Smooth muscle cell (in vitro differentiated cells): ENCODE results near the gene CYP46A1. TPM values are rescaled to one million over a fixed set of nuclear protein-coding genes. Genes with fewer than 3 reads are reported as not detected.

ENCODE experiments used
- DNase-seq: peaks from one replicate; lab custom pipeline; 2025; ENCODE audit not compliant: unreplicated experiment; lab: John Stamatoyannopoulos, UW
- H2AFZ ChIP-seq: fragments of 200-600 bp; sonication (generic); 2 replicates; pipeline ENCODE4 v1.6.0; 2016; ENCODE audit warnings: antibody characterized with exemption, low read depth, mild to moderate bottlenecking
- H3F3A ChIP-seq: fragments of 200-600 bp; sonication (generic); 2 replicates; pipeline ENCODE4 v1.6.0; 2017; ENCODE audit warnings: antibody characterized with exemption, low read depth
- H3K27ac ChIP-seq: fragments of 200-600 bp; sonication (generic); 2 replicates; pipeline ENCODE4 v1.5.1; 2016; ENCODE audit warnings: low read depth, mild to moderate bottlenecking
- H3K27me3 ChIP-seq: fragments of 200-600 bp; sonication (generic); 2 replicates; pipeline ENCODE4 v1.6.1; 2016; ENCODE audit warnings: low read depth, mild to moderate bottlenecking
- H3K36me3 ChIP-seq: fragments of 200-600 bp; sonication (generic); 2 replicates; pipeline ENCODE4 v1.5.1; 2016; ENCODE audit warnings: low read depth
- H3K4me1 ChIP-seq: fragments of 200-600 bp; sonication (generic); 2 replicates; pipeline ENCODE4 v1.5.1; 2016; ENCODE audit warnings: low read depth
- H3K4me2 ChIP-seq: fragments of 200-600 bp; sonication (generic); 2 replicates; pipeline ENCODE4 v1.6.0; 2016; ENCODE audit warnings: mild to moderate bottlenecking
- H3K4me3 ChIP-seq: fragments of 200-600 bp; sonication (generic); 2 replicates; pipeline ENCODE4 v1.5.1; 2016; ENCODE audit warnings: mild to moderate bottlenecking
- H3K79me2 ChIP-seq: fragments of 200-600 bp; sonication (generic); 2 replicates; pipeline ENCODE4 v1.6.0; 2016; ENCODE audit warnings: low read depth, mild to moderate bottlenecking
- H3K9ac ChIP-seq: fragments of 200-600 bp; sonication (generic); 2 replicates; pipeline ENCODE4 v1.6.0; 2016; ENCODE audit warnings: low read depth
- H3K9me3 ChIP-seq: fragments of 200-600 bp; sonication (generic); replicated peaks from 2 replicates; pipeline ENCODE4 v1.5.1; 2016; ENCODE audit warnings: low read depth
- H4K20me1 ChIP-seq: fragments of 200-600 bp; sonication (generic); 2 replicates; pipeline ENCODE4 v1.6.0; 2016; ENCODE audit warnings: low read depth
- WGBS: methylation state at CpG from one replicate; pipeline ENCODE4 v1.1.7; 2016; ENCODE audit warnings: low lambda C conversion rate; 5-methylcytosine and 5-hydroxymethylcytosine counted together
- polyA plus RNA-seq: library from polyadenylated mRNA; unstranded; fragments of >200 nt; fragmentation: Nextera tagmentation; extraction: Ambion mirVana; gene quantifications from 2 replicates; pipeline ENCODE4 v1.2.1, GENCODE V29; 2016
- total RNA-seq: library from RNA; depleted of rRNA; stranded (reverse); fragments of >200 nt; gene quantifications from 2 replicates; pipeline ENCODE4 v1.2.3, GENCODE V29; 2014
- TF ChIP-seq, protein P1 (sequence below): fragments of 200-600 bp; sonication (generic); IDR thresholded peaks from 2 replicates; pipeline ENCODE4 v1.5.1; 2017; ENCODE audit warnings: borderline replicate concordance, mild to moderate bottlenecking, antibody characterized with exemption; ENCODE audit not compliant: insufficient read depth, poor library complexity, severe bottlenecking

CYP46A1 gene
- total and polyA plus RNA-seq, 2 experiments from 2014 or later, result 0.63 to 1.0 TPM

GRCh38 chr14:99744199-99744872, 60.2 kb downstream of the CYP46A1 start:
- no peak for DNase-seq
- H2AFZ ChIP-seq, result no peak overlapping the region
- H3K9me3 ChIP-seq, result no peaks in the 10 kb centered on the region
- peak overlapping the region; percentile 71 for H3K4me2 ChIP-seq
- H3F3A ChIP-seq, result peaks cover 9% of the 10 kb centered on the region
- TF ChIP-seq, protein P1, sequence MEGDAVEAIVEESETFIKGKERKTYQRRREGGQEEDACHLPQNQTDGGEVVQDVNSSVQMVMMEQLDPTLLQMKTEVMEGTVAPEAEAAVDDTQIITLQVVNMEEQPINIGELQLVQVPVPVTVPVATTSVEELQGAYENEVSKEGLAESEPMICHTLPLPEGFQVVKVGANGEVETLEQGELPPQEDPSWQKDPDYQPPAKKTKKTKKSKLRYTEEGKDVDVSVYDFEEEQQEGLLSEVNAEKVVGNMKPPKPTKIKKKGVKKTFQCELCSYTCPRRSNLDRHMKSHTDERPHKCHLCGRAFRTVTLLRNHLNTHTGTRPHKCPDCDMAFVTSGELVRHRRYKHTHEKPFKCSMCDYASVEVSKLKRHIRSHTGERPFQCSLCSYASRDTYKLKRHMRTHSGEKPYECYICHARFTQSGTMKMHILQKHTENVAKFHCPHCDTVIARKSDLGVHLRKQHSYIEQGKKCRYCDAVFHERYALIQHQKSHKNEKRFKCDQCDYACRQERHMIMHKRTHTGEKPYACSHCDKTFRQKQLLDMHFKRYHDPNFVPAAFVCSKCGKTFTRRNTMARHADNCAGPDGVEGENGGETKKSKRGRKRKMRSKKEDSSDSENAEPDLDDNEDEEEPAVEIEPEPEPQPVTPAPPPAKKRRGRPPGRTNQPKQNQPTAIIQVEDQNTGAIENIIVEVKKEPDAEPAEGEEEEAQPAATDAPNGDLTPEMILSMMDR, result no peak
- peak overlapping the region; percentile 52 for H3K9ac ChIP-seq
- H3K79me2 ChIP-seq, result no peaks in the 10 kb centered on the region
- H3K4me1 ChIP-seq, result peaks cover 13% of the 10 kb centered on the region
- peaks cover 8% of the 10 kb centered on the region for H3K27me3 ChIP-seq
- 11% methylated on average over 11 of the region's 11 CpGs for WGBS
- no peaks in the 10 kb centered on the region for H3K36me3 ChIP-seq
- H3K27ac ChIP-seq, result peak overlapping the region; percentile 71
- H4K20me1 ChIP-seq, result no peaks in the 10 kb centered on the region
- H3K4me3 ChIP-seq, result no peak overlapping the region

- peaks cover 9% of the 10 kb centered on the region for H3F3A ChIP-seq
- H2AFZ ChIP-seq, result no peak overlapping the region
- no peaks in the 10 kb centered on the region for H3K79me2 ChIP-seq
- no peaks in the 10 kb centered on the region for H3K9me3 ChIP-seq
- H3K4me3 ChIP-seq, result no peak overlapping the region
- H4K20me1 ChIP-seq, result no peaks in the 10 kb centered on the region
- TF ChIP-seq, protein P1, result no peak
- peaks cover 13% of the 10 kb centered on the region for H3K4me1 ChIP-seq
- H3K9ac ChIP-seq, result peak overlapping the region; percentile 52
- 44% methylated on average over 7 of the region's 7 CpGs for WGBS
- H3K4me2 ChIP-seq, result peak overlapping the region; percentile 71
- no peaks in the 10 kb centered on the region for H3K36me3 ChIP-seq
- H3K27ac ChIP-seq, result peak overlapping the region; percentile 71
- peaks cover 13% of the 10 kb centered on the region for H3K27me3 ChIP-seq
- no peak for DNase-seq
Observed at GRCh38 chr14:99744873-99745224, 60.8 kb downstream of the CYP46A1 start.

GRCh38 chr14:99745307-99745951, 61.3 kb downstream of the CYP46A1 start:
- H2AFZ ChIP-seq, result no peak overlapping the region
- no peak for DNase-seq
- peak overlapping the region; percentile 71 for H3K4me2 ChIP-seq

More at GRCh38 chr14:99745307-99745951, 61.3 kb downstream of the CYP46A1 start:
- Histone ChIP-seq H3K4me1 (peaks cover 13% of the 10 kb centered on the region), H3K9me3 (no peaks in the 10 kb centered on the region), H3K9ac (peak overlapping the region; percentile 52), H3K27me3 (peaks cover 19% of the 10 kb centered on the region), H3K27ac (peak overlapping the region; percentile 71), H3F3A (peaks cover 9% of the 10 kb centered on the region), H3K36me3 (no peaks in the 10 kb centered on the region), H3K4me3 (no peak overlapping the region), H4K20me1 (no peaks in the 10 kb centered on the region), H3K79me2 (no peaks in the 10 kb centered on the region)
- TF ChIP-seq, protein P1, result no peak
- WGBS, result 58% methylated on average over 10 of the region's 10 CpGs
